Measurements from ENCODE around the gene DHODH.

DHODH gene

GRCh38 chr16:71965223-71965622 is 43.3 kb upstream of the DHODH start:
- no peaks in the 10 kb centered on the region for H4K20me1 ChIP-seq (ENCODE audit: insufficient read depth, low read length)
- no peak overlapping the region for H3K4me2 ChIP-seq (ENCODE audit: low read depth, low read length)
- TF ChIP-seq CTCF (IDR thresholded peaks at IDR 0.05; ENCODE audit: low read length) (no peak), EZH2phosphoT487 (IDR thresholded peaks at IDR 0.05; ENCODE audit: low read length) (no peak), EZH2 (optimal IDR thresholded peaks at IDR 0.05; ENCODE audit: low read depth, low read length) (no peak)
- H3K9me2 ChIP-seq (replicated peaks; ENCODE audit: insufficient read depth, low read length) = no peaks in the 10 kb centered on the region
- no peak overlapping the region for H3K4me3 ChIP-seq (ENCODE audit: low read length)
- no peaks in the 10 kb centered on the region for H3K9me3 ChIP-seq (replicated peaks; ENCODE audit: insufficient read depth, low read length)
- no peak overlapping the region for H3K27ac ChIP-seq (ENCODE audit: low read length)
- no peaks in the 10 kb centered on the region for H3K27me3 ChIP-seq (replicated peaks; ENCODE audit: insufficient read depth, low read length)
- DNase-seq = no peak
- no peak overlapping the region for H3K9ac ChIP-seq (ENCODE audit: low read length)
- no peak overlapping the region for H2AFZ ChIP-seq (ENCODE audit: low read length)
- H3K79me2 ChIP-seq (ENCODE audit: low read length) = no peaks in the 10 kb centered on the region
- H3K4me1 ChIP-seq (ENCODE audit: low read length) = peaks cover 12% of the 10 kb centered on the region
- H3K36me3 ChIP-seq (replicated peaks; ENCODE audit: insufficient read depth, low read length) = no peaks in the 10 kb centered on the region
- H3F3A ChIP-seq (ENCODE audit: insufficient read depth, low read length) = peaks cover 6% of the 10 kb centered on the region; the same call in 1 of the 2 replicates

- Histone ChIP-seq H3K4me1 (ENCODE audit: low read length) (peaks cover 12% of the 10 kb centered on the region), H3K79me2 (ENCODE audit: low read length) (no peaks in the 10 kb centered on the region), H3K27ac (ENCODE audit: low read length) (no peak overlapping the region), H3K9me2 (replicated peaks; ENCODE audit: insufficient read depth, low read length) (no peaks in the 10 kb centered on the region), H2AFZ (ENCODE audit: low read length) (no peak overlapping the region), H3K4me2 (ENCODE audit: low read depth, low read length) (no peak overlapping the region), H3K9ac (ENCODE audit: low read length) (no peak overlapping the region), H3K9me3 (replicated peaks; ENCODE audit: insufficient read depth, low read length) (no peaks in the 10 kb centered on the region), H3K4me3 (ENCODE audit: low read length) (no peak overlapping the region), H4K20me1 (ENCODE audit: insufficient read depth, low read length) (no peaks in the 10 kb centered on the region), H3F3A (ENCODE audit: insufficient read depth, low read length) (peaks cover 6% of the 10 kb centered on the region; the same call in 1 of the 2 replicates), H3K27me3 (replicated peaks; ENCODE audit: insufficient read depth, low read length) (no peaks in the 10 kb centered on the region), H3K36me3 (replicated peaks; ENCODE audit: insufficient read depth, low read length) (no peaks in the 10 kb centered on the region)
- no peak for TF ChIP-seq EZH2phosphoT487 (IDR thresholded peaks at IDR 0.05; ENCODE audit: low read length)
- no peak for TF ChIP-seq EZH2 (optimal IDR thresholded peaks at IDR 0.05; ENCODE audit: low read depth, low read length)
- no peak for TF ChIP-seq CTCF (IDR thresholded peaks at IDR 0.05; ENCODE audit: low read length)
- no peak for DNase-seq
Measured at GRCh38 chr16:71966932-71967331, 41.6 kb upstream of the DHODH start.

GRCh38 chr16:71969353-71969752 is 39.2 kb upstream of the DHODH start:
- no peaks in the 10 kb centered on the region for H4K20me1 ChIP-seq (ENCODE audit: insufficient read depth, low read length)
- H3K27me3 ChIP-seq (replicated peaks; ENCODE audit: insufficient read depth, low read length) = no peaks in the 10 kb centered on the region
- H3K79me2 ChIP-seq (ENCODE audit: low read length) = no peaks in the 10 kb centered on the region
- DNase-seq = no peak
- H2AFZ ChIP-seq (ENCODE audit: low read length) = no peak overlapping the region
- H3K27ac ChIP-seq (ENCODE audit: low read length) = no peak overlapping the region
- no peak overlapping the region for H3K4me3 ChIP-seq (ENCODE audit: low read length)
- no peaks in the 10 kb centered on the region for H3K4me1 ChIP-seq (ENCODE audit: low read length)
- no peak overlapping the region for H3K4me2 ChIP-seq (ENCODE audit: low read depth, low read length)
- H3K9me3 ChIP-seq (replicated peaks; ENCODE audit: insufficient read depth, low read length) = no peaks in the 10 kb centered on the region
- no peaks in the 10 kb centered on the region for H3F3A ChIP-seq (ENCODE audit: insufficient read depth, low read length)
- TF ChIP-seq EZH2 (optimal IDR thresholded peaks at IDR 0.05; ENCODE audit: low read depth, low read length) (no peak), EZH2phosphoT487 (IDR thresholded peaks at IDR 0.05; ENCODE audit: low read length) (no peak), CTCF (IDR thresholded peaks at IDR 0.05; ENCODE audit: low read length) (no peak)
- H3K36me3 ChIP-seq (replicated peaks; ENCODE audit: insufficient read depth, low read length) = no peaks in the 10 kb centered on the region
- no peak overlapping the region for H3K9ac ChIP-seq (ENCODE audit: low read length)
- H3K9me2 ChIP-seq (replicated peaks; ENCODE audit: insufficient read depth, low read length) = no peaks in the 10 kb centered on the region
